Measurements from ENCODE around the gene UTS2B.

Gene UTS2B

GRCh38 chr3:191321019-191321767, 9.1 kb downstream of the UTS2B start:
- DNase-seq (ENCODE audit: low read depth) = no peak

- no peak for DNase-seq (ENCODE audit: low read depth)
These were observed 10.0 kb downstream of the UTS2B start for GRCh38 chr3:191320316-191320715.

GRCh38 chr3:191316876-191317603, 13.3 kb downstream of the UTS2B start:
- no peak for DNase-seq (ENCODE audit: low read depth)

- no peak for DNase-seq (ENCODE audit: low read depth)
These were observed 16.1 kb downstream of the UTS2B start for GRCh38 chr3:191314109-191314728.

GRCh38 chr3:191313296-191313695, 17.0 kb downstream of the UTS2B start:
- no peak for DNase-seq (ENCODE audit: low read depth)

- DNase-seq (ENCODE audit: low read depth) = no peak
These were observed 23.0 kb downstream of the UTS2B start for GRCh38 chr3:191307341-191307740.

GRCh38 chr3:191306428-191306827, 23.9 kb downstream of the UTS2B start:
- no peak for DNase-seq (ENCODE audit: low read depth)

- DNase-seq (ENCODE audit: low read depth) = peak; percentile 9
These were observed 26.7 kb downstream of the UTS2B start for GRCh38 chr3:191303596-191303995.

- DNase-seq (ENCODE audit: low read depth) = no peak
These were observed 27.9 kb downstream of the UTS2B start for GRCh38 chr3:191302451-191302850.

GRCh38 chr3:191301782-191302411, 28.4 kb downstream of the UTS2B start:
- no peak for DNase-seq (ENCODE audit: low read depth)

GRCh38 chr3:191301017-191301416, 29.3 kb downstream of the UTS2B start:
- no peak for DNase-seq (ENCODE audit: low read depth)

GRCh38 chr3:191300422-191300821, 29.9 kb downstream of the UTS2B start:
- DNase-seq (ENCODE audit: low read depth) = no peak

GRCh38 chr3:191298846-191299245, 31.5 kb downstream of the UTS2B start:
- DNase-seq (ENCODE audit: low read depth) = no peak

GRCh38 chr3:191296041-191296541, 34.2 kb downstream of the UTS2B start:
- DNase-seq (ENCODE audit: low read depth) = no peak

GRCh38 chr3:191294291-191294690, 36.0 kb downstream of the UTS2B start:
- no peak for DNase-seq (ENCODE audit: low read depth)

- no peak for DNase-seq (ENCODE audit: low read depth)
These were observed 37.9 kb downstream of the UTS2B start for GRCh38 chr3:191292243-191293015.

- DNase-seq (ENCODE audit: low read depth) = peak; percentile 21
These were observed 39.9 kb downstream of the UTS2B start for GRCh38 chr3:191290311-191291025.

- no peak for DNase-seq (ENCODE audit: low read depth)
These were observed 46.9 kb downstream of the UTS2B start for GRCh38 chr3:191283400-191283799.

GRCh38 chr3:191282251-191283185, 47.8 kb downstream of the UTS2B start:
- peak; percentile 29 for DNase-seq (ENCODE audit: low read depth)

- DNase-seq (ENCODE audit: low read depth) = no peak
These were observed 49.4 kb downstream of the UTS2B start for GRCh38 chr3:191280882-191281281.

Measured in EH (cell line).